Epithelial cell of prostate (primary cell): ENCODE measurements around the gene PSMA6.
A peak's percentile ranks its signal among the peaks of the same experiment; 100 is the strongest.
"Not testable (repeated sequence)": the region's sequence is repeated elsewhere in the genome, so short reads cannot be mapped to it uniquely, and the experiment has no call there.

ENCODE experiments used
- DNase-seq: peaks from one replicate; pipeline ENCODE4 v3.0.0-alpha.2; 2011; ENCODE audit warnings: low read depth, low spot score
- H3K27ac ChIP-seq: fragments of 450-650 bp; 2 replicates; pipeline ENCODE4 v1.5.1; 2017; ENCODE audit warnings: mild to moderate bottlenecking

PSMA6 gene

DNA sequence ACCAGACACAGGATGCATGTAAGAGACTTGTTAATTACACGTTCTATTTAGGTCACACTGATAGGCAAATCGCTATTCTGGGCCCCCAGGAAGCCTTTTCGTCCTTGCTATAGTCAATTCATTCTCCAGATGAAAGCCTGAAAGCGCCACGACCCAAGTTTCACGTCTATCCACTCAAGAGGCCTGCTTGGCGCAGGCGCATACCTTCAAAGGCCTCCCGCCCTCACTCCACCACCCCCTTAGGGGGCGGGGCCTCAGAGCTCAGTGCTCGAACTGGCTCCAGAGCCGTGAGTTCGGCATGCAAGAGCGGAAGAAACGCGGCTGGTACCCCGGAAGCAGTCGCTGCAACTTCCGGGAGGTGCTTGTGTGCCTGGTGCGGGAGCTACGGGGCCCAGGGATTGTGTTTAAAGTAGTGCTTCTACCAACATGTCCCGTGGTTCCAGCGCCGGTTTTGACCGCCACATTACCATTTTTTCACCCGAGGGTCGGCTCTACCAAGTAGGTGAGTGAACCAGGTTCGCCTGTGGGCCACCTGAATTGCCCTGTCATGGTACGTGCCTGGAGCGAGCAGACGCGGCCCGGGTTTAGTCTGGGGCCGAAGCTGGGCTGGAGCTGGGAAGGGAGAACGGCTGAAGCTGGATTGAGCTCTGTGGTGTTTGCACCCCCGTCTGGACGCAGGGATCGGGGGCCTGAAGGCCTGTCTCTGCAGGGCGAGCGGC is at the start of gene PSMA6:
PSMA6 (plus strand) TSS at position 332 of the 719 bp plus-strand sequence; CDS start at position 427, 95 bp downstream.
- peak; percentile 92 for DNase-seq

DNA sequence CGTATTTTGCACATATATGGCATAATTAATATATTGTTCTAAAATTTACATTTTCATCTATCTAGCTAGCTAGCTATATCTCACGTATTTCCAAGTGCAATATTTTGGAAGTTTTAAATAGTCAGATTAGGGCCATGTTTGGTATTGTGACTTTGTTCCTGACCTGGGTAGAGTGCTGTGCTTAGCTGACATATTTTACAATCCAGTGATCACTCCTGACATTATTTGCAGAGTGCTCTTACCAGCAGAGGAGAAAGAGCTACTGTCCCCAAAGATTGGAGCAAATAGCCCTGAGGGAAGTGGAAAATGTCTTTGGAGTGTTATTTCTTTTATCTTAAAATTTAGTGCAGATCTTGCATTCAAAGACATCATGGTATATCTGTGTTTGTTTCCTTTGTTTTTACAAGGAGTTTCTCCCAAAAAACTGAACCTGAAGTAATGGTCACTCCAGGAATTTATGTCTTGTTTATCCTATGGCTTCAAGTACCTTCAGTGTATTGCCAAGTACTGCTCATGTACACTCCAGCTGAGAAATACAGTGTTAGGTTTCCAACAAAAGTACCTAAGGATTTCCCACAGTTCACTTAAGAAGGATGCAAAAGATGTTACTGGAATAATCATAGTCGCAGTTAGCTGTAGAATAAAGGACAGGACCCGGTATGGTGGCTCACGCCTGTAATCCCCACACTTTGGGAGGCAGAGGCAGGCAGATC is 49.4 kb upstream of the PSMA6 start:
- no peak for DNase-seq
- H3K27ac ChIP-seq: no peak overlapping the region

More for the DNA sequence above, at the start of gene PSMA6:
- H3K27ac ChIP-seq: peak within 1 kb of the TSS; percentile 84

DNA sequence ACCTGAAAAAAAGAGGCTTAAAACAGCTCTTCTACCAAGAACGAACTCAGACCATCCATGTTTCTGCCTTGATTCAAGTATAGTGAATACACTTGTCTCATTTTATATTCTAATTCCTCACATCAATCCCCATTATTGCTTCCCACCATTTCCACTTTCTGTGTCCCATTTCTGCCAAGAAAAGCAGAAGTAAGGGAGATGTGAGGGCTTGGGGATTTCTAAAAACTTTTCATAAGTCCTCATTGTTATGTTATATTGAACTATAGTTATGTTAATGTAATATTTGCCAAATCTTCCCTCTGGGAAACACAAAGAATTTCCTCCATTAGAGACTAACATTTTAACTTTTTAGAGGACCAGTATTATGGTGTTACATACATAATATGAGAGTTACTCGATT is 48.2 kb upstream of the PSMA6 start:
- DNase-seq: no peak
- H3K27ac ChIP-seq: no peak overlapping the region

DNA sequence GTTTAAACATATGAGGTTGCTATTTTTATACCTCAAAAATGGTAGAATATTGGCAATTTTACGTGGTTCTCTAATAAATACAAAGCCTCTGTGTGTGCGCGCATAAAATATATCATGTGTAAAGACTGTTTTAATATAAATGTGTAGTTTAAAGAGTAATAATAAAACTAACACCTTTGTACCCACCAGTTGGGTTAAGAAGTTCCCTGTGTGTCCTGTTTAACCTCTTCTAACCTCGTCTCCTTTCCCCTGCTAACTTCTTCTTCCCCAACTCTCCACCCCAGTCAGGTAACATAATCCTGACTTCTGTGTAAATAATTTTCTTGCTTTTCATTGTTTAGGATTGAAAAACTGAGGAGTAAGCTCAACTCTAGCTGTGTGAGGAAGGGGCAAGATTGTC is 47.6 kb upstream of the PSMA6 start:
- H3K27ac ChIP-seq: no peak overlapping the region
- no peak for DNase-seq

DNA sequence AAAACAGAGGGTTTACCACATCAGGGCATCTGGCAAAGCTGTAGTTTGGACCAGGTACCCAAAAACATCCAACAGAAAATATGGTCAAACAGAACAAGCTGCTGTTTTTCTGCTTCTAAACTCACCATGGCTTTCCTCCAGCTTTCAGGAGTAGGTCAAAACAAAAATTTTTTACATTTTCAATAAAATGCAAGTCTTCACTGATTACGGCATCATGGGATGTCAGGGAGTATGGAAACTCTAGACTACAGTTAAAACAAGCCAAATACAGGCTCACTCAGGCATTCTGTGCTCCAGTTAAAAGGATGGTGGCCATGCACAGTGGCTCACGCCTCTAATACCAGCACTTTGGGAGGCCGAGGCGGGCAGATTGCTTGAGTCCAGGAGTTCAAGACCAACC is 47.1 kb upstream of the PSMA6 start:
- DNase-seq: no peak
- no peak overlapping the region for H3K27ac ChIP-seq

DNA sequence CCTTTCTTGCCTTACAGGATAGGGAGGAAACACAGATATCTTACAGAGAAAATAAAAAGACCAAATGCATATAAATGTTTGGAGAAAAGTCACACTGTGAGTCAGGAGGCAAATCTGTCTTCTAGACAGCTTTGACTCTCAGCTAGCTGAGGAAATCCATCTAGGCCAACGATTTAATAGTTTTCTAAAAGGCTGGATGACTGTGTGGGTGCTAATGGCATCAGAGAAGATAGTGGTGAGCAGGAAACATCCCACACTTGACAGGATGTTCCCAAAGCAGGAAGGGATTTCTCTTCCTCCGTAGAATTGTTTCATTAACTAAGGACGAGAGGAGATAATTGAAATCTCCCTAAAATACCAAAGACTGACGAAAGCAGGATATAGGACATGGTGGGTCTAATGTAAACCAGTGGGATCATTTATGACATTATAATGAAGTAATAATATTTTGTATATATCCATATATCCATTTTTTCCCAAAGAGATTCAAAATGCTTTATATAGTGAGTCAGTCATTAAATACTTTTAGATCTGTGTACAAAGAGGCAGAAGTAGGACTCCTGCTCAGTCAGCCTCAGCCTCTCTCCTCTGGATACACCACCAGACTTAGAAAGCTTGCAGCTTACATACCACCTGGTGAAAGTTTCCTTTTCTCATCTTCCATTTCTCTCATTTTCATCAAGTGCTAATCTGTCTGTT is 44.3 kb upstream of the PSMA6 start:
- DNase-seq: no peak
- no peak overlapping the region for H3K27ac ChIP-seq

DNA sequence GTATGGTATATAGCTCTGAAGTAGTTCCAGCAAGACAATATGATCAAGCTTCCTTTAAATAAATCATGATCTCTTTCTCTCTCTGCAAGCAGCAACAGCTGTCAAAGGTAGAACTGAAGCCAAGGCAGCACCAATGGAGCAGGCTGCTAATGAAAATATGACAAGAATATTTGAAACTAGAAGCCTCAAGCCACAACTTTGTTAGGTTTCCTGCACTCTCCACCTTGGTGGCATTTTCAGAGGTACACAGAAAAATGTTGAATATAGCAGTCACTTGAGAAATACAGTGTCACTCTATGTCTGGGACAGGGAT is 43.8 kb upstream of the PSMA6 start:
- DNase-seq: no peak
- H3K27ac ChIP-seq: no peak overlapping the region

DNA sequence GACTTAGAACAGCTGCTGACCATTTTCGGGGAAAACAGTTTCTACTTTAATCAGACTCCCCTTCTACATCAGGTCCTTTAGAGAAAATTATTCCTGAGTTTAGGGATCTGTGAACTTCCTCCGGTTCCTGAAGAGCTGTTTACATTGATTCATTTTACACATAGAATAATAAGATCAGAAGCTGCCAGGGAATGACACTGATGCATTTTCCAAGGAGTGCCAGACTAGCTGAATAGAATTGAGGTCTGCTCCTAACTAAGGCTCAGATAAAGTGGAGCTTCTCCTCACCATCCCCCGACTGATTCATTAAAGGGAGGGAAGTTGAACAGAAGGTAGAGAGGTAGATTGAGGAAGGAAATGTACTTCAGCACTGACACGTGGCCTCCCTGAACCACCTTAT is 41.9 kb upstream of the PSMA6 start:
- no peak for DNase-seq
- no peak overlapping the region for H3K27ac ChIP-seq

DNA sequence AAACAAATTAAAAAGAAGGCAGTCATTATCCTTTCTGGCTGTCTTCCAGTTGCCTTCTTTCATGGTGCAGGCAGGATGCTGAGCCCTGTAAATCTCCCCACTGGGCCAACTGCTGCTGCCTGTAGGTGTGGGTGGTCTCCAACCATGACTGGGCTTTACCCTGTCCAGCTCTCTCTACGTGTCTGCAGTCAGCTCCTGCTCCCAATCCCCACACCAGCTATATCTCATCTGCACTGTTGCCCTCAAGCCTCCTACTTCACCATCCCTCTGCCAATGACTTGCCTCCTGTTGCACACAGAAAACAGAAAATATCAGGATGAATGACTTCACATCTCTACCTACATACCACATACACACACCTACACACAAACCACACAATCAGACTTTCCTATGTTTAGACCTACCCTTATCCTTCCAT is 39.7 kb upstream of the PSMA6 start:
- no peak for DNase-seq
- no peak overlapping the region for H3K27ac ChIP-seq

DNA sequence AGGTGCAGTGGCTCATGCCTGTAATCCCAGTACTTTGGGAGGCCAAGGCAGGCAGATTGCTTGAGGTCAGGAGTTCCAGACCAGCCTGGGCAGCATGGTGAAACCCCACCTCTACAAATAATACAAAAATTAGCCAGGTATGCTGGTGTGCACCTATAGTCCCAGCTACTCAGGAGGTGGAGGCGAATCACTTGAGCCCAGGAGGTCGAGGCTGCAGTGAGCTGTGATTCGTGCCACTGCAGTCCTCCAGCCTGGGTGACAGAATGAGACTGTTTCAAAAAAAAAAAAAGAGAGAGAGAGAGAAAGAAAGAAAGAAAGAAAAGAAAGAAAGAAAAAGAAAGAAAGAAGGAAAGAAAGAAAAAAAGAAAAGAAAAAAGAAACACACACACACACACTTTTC is 39.1 kb upstream of the PSMA6 start:
- not testable (repeated sequence) for H3K27ac ChIP-seq, DNase-seq

DNA sequence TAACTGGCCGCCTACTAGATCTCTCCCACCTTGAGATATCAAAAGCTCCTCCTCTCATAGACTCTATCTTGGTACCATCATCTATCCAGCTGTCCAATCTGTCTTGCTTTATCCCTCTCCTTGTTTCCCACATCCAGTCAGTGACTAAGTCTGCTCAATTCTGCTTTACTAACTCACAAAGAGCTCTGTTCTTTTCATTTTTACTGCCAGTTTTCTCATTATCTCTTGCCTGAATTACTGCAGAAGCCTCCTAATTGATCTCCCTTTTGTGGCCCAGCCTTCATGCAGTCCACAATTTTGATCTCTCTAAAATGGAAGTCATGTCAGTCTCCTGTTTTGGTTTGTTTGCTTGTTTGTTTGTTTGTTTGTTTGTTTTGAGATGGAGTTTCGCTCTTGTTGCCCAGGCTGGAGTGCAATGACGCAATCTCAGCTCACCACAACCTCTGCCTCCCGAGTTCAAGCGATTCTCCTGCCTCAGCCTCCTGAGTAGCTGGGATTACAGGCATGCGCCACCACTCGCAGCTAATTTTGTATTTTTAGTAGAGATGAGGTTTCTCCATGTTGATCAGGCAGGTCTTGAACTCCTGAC is 38.1 kb upstream of the PSMA6 start:
- DNase-seq: not testable (repeated sequence)

DNA sequence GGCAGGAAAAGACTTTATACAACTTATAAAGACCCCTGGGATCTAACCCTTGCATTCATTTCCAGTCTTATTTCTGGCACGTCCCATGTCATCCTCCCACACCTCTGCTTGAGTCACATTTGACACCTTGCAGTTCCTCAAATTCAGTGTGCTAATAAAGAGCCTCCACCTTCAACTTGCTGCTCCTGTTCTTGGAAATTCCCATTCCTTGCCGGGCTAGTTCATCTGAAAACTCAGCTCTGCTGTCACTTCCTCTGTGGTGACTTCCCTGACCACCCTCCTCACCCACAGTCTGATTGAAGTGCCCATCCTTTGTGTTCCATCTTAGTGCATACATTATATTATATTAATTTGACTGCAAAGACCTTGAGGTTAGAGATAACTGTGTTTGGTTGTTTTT is 37.4 kb upstream of the PSMA6 start:
- no peak for DNase-seq
- no peak overlapping the region for H3K27ac ChIP-seq

More for the DNA sequence above, 38.1 kb upstream of the PSMA6 start:
- H3K27ac ChIP-seq: not testable (repeated sequence)

DNA sequence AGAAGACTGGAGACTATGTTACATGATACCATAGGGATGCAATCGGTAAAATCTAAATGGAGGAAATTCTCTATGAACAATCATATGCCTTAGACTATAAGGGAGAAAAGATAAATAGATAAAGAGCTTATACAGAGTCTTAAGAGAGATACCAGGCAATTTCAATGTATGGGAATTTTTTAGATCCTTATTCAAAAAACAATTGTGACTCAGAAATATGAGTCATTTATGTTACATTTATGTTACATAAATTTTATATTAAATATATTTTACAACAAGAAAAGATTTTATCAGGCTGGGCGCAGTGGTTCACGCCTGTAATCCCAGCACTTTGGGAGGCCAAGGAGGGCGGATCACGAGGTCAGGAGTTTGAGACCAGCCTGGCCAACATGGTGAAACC is 36.5 kb upstream of the PSMA6 start:
- no peak for DNase-seq

DNA sequence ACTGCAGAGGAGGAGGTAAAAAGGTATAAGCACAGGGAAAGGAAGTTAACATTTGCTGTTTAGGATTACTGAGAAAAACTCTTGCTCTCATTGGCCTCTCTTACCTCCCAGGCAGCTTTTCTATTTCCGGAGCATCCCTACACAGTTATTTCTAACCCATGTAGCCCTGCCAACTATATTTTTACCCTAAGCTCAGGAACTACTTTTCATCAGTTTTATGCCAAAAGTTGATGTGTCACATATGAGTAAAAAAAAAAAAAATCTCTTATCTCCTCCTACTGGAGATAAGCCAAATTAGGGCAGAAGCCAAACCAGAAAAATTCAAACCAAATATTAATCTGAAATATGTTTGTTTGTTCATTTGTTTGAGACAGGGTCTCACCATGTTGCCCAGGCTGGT is 34.4 kb upstream of the PSMA6 start:
- DNase-seq: no peak
- no peak overlapping the region for H3K27ac ChIP-seq

More for the DNA sequence above, 36.5 kb upstream of the PSMA6 start:
- no peak overlapping the region for H3K27ac ChIP-seq

DNA sequence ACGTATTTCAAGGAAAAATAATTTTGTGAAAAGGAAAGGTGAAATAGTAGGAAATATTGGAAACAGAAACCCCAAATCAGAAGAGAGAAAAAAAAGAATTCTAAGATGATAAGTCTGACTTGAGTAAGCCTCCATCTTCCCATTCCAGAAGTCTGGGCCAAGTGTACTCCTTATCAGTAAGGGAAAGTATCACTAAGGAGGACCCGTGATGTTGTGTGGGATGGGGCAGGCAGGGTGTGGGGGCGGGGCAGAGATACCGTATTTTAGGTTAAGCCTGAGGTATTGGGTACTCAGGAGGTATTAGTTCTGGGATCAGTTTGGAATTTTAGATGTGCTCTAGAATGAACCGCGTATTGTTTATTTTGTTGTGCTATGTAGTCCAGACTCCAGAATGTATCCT is 33.8 kb upstream of the PSMA6 start:
- no peak overlapping the region for H3K27ac ChIP-seq
- no peak for DNase-seq

DNA sequence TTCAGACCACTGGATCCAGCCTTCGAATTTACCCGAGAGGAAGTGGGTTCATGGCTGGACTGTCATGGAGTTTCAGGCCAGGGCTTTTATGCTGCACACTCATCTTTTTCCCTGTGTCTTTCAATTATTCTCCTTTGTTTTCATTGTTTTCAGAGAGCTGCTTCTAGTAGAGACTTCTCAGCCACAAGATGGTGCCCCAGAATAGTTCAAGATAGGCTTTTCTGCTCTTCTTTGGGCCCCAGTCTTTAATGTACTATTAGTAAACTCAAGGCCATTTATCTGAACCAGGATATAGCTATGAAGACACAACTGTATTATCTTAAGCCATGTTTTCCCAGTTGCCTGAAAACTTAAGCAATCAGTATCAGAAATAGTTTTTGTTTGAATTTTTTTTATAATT is 30.4 kb upstream of the PSMA6 start:
- no peak for DNase-seq
- H3K27ac ChIP-seq: no peak overlapping the region

DNA sequence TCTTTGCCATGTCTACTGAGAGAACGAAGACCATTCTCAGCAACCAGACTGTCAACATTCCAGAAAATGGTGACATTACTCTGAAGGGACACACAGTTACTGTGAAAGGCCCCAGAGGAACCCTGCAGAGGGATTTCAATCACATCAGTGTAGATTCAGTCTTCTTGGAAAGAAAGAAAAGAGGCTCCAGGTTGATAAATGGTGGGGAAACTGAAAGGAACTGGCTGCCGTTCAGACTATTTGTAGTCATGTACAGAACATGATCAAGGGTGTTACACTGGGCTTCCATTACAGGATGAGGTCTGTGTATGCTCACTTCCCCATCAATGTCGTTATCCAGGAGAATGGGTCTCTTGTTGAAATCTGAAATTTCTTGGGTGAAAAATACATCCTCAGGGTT is 29.7 kb upstream of the PSMA6 start:
- no peak overlapping the region for H3K27ac ChIP-seq
- no peak for DNase-seq

DNA sequence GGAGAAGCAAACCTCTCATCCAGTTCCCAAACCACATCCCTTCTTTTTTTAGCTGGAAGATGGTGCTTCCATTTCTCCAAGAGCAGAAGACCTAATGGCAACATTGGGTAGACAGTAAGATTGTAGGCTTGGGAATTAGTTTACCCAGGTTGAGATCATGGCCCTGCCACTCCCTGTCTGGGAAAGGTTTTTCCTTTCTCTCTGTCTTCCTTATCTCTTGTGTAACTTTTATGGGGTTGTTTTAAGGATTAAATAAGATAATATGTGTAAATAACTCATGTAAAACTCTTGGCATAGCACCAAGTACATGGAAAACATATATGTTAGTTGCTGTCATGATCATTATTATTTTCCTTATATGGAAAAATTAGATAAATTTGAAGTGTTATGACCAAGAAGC is 23.2 kb upstream of the PSMA6 start:
- no peak for DNase-seq
- no peak overlapping the region for H3K27ac ChIP-seq

DNA sequence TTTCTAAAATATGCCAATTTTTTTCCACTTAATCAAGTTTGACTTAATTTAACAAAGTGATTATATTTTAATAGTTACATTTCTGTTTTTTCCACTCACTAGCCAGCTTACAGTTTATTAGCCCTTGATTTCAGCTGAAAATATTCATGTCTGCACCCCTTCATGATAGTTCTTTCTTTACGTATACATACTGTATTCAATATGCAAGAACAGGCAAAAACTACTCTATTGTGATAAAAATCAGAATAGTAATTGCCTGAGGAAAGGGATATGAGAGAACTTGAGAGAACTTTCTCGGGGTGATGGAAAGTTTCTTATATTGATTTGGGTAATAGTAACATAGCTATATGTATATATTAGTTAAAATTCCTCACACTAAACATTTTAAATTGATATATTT is 17.4 kb upstream of the PSMA6 start:
- DNase-seq: no peak
- H3K27ac ChIP-seq: no peak overlapping the region

DNA sequence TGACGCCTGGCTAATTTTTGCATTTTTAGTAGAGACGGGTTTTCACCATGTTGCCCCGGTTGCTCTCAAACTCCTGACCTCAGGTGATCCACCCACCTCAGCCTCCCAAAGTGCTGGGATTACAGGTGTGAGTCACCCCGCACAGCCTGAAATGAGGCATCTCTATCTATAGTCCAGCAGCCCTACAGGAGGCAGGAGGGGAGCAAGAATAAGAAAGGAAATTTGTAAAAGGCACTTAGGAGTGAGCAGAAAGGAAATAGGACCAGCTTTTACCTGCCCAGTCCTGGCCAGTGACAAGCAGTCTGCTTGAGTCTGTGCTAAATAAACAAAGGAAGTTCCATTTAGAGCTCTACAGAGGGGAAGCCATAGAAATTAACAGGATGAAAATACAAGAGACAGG is 15.0 kb upstream of the PSMA6 start:
- no peak for DNase-seq
- H3K27ac ChIP-seq: no peak overlapping the region

DNA sequence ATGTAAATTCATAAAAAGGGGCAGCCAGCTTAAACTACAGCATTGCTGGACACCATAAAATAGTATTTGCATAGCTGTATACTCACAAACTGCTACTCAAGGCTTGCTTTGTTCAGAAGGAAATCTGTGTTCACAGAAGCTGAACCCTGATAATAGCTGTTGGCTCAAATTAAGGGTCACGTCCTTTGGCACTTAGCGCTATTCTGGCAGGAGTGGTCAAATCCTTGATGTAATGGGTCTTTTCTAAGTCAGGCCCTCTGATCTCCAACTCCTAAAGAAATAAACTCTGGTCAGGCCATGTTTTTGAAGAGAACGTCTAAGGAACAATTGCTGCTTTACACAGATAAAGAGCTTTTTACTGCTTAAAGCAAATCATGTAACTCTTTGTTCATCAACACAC is 12.8 kb upstream of the PSMA6 start:
- no peak for DNase-seq
- no peak overlapping the region for H3K27ac ChIP-seq
